ENCODE data around the gene DFFA. TPM values are rescaled to one million over a fixed set of nuclear protein-coding genes. Genes with fewer than 3 reads are reported as not detected.
"Not testable (repeated sequence)": the region's sequence is repeated elsewhere in the genome, so short reads cannot be mapped to it uniquely, and the experiment has no call there.

Gene DFFA
- total RNA-seq, 1 donor from 2014 or later: 39.0 TPM

- peaks cover 43% of the 10 kb centered on the region for H3K4me1 Mint-ChIP-seq
- intact Hi-C loops (cut with micrococcal nuclease): loop anchor here (5.0 kb wide), 1 partner anchor 47 kb away; no protein-coding TSS in a partner anchor
- H3K4me3 Mint-ChIP-seq: no peak overlapping the region
- no peak for ATAC-seq (ENCODE audit: low read depth)
- peaks cover 9% of the 10 kb centered on the region for H3K36me3 Mint-ChIP-seq (ENCODE audit: low read depth)
- H3K27ac Mint-ChIP-seq: no peak overlapping the region
- TF ChIP-seq CTCF (IDR thresholded peaks at IDR 0.05): no peak
- ChIA-PET CTCF (interaction anchor here (6.8 kb wide), 1 partner anchor 16 kb away, joined by 50 read pairs; no protein-coding TSS in a partner anchor), POLR2A (interaction anchor here (1.1 to 1.4 kb wide), 2 partner anchors 10 to 1400 kb away, joined by 3 to 5 read pairs; no protein-coding TSS in a partner anchor)
- no peak for DNase-seq
- no peaks in the 10 kb centered on the region for H3K9me3 Mint-ChIP-seq
- no peaks in the 10 kb centered on the region for H3K27me3 Mint-ChIP-seq
Measured at GRCh38 chr1:10509809-10510509, 37.6 kb upstream of the DFFA start.

DNA sequence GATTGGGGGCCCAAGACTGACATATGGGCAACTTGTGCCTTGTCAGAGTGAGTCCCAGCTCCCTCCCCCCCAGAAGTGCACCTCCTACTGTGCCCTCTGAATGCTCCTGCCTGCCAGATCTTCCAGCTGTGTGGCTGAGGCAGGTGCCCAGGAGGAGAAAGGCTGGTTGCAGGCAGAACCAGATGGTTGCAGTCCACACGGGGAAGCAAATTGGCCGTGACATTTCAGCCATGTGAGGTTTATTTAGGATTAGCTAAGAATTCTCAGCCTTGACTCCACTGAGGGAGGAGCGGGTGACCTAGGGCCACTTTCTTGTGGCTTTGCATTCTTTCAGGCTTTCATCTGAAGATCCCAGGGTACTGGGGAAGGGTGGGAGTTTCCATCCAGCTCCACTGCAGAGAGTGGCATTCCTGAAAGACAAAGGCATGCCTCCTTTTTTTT, 36.2 kb upstream of the DFFA start:
- intact Hi-C loops (cut with micrococcal nuclease): no loop called here
- DNase-seq (no peak), ATAC-seq (ENCODE audit: low read depth) (no peak)
- Mint-ChIP-seq H3K9me3 (no peaks in the 10 kb centered on the region), H3K4me3 (no peak overlapping the region), H3K4me1 (peaks cover 38% of the 10 kb centered on the region), H3K27ac (no peak overlapping the region), H3K36me3 (ENCODE audit: low read depth) (peaks cover 9% of the 10 kb centered on the region), H3K27me3 (no peaks in the 10 kb centered on the region)
- no peak for TF ChIP-seq CTCF (IDR thresholded peaks at IDR 0.05)
- ChIA-PET CTCF (interaction anchor here (1.4 to 6.8 kb wide), 3 partner anchors 11 to 29 kb away, joined by 3 to 50 read pairs (median 14); no protein-coding TSS in a partner anchor), POLR2A (no interaction called here)

GRCh38 chr1:10507111-10507879, 35.0 kb upstream of the DFFA start:
- POLR2A ChIA-PET: interaction anchor here (0.5 to 1.2 kb wide), 2 partner anchors 12 to 51 kb away, joined by 4 read pairs; no protein-coding TSS in a partner anchor
- no peak overlapping the region for H3K27ac Mint-ChIP-seq

GRCh38 chr1:10506677-10507047, 34.3 kb upstream of the DFFA start:
- no peak for DNase-seq
- no peak overlapping the region for H3K27ac Mint-ChIP-seq
- no peaks in the 10 kb centered on the region for H3K9me3 Mint-ChIP-seq
- no peak for ATAC-seq (ENCODE audit: low read depth)
- peaks cover 36% of the 10 kb centered on the region for H3K4me1 Mint-ChIP-seq
- no peaks in the 10 kb centered on the region for H3K27me3 Mint-ChIP-seq
- no peak overlapping the region for H3K4me3 Mint-ChIP-seq
- TF ChIP-seq CTCF (IDR thresholded peaks at IDR 0.05): no peak
- CTCF ChIA-PET: interaction anchor here (1.0 to 6.8 kb wide), 5 partner anchors 9 to 435 kb away, joined by 3 to 50 read pairs (median 8); no protein-coding TSS in a partner anchor
- peaks cover 4% of the 10 kb centered on the region for H3K36me3 Mint-ChIP-seq (ENCODE audit: low read depth)
- POLR2A ChIA-PET: interaction anchor here (0.5 to 1.2 kb wide), 2 partner anchors 11 to 52 kb away, joined by 4 read pairs; no protein-coding TSS in a partner anchor
- intact Hi-C loops (cut with micrococcal nuclease): loop anchor here (1.0 kb wide), 4 partner anchors 11 to 436 kb away; no protein-coding TSS in a partner anchor

More at GRCh38 chr1:10507111-10507879, 35.0 kb upstream of the DFFA start:
- Mint-ChIP-seq H3K4me1 (peaks cover 38% of the 10 kb centered on the region), H3K27me3 (no peaks in the 10 kb centered on the region), H3K9me3 (no peaks in the 10 kb centered on the region), H3K36me3 (ENCODE audit: low read depth) (peaks cover 7% of the 10 kb centered on the region), H3K4me3 (peak overlapping the region; percentile 44)
- ATAC-seq (ENCODE audit: low read depth): peak; percentile 67
- intact Hi-C loops (cut with micrococcal nuclease): loop anchor here (1.0 kb wide), 4 partner anchors 12 to 435 kb away; no protein-coding TSS in a partner anchor
- CTCF ChIA-PET: interaction anchor here (0.6 to 6.8 kb wide), 13 partner anchors 9 to 734 kb away, joined by 3 to 50 read pairs (median 3); no protein-coding TSS in a partner anchor
- no peak for DNase-seq
- no peak for TF ChIP-seq CTCF (IDR thresholded peaks at IDR 0.05)

GRCh38 chr1:10506046-10506676, 33.8 kb upstream of the DFFA start:
- H3K4me1 Mint-ChIP-seq: peaks cover 31% of the 10 kb centered on the region

More at GRCh38 chr1:10506046-10506676, 33.8 kb upstream of the DFFA start:
- ATAC-seq (ENCODE audit: low read depth); DNase-seq; POLR2A ChIA-PET; H3K9me3 Mint-ChIP-seq; intact Hi-C loops (cut with micrococcal nuclease); H3K27me3 Mint-ChIP-seq; H3K27ac Mint-ChIP-seq; H3K4me3 Mint-ChIP-seq; H3K36me3 Mint-ChIP-seq (ENCODE audit: low read depth): not testable (repeated sequence)
- CTCF ChIA-PET: interaction anchor here (1.0 to 6.8 kb wide), 5 partner anchors 8 to 436 kb away, joined by 3 to 50 read pairs (median 8); no protein-coding TSS in a partner anchor

Data from activated B cell treated with CpG ODN at 0.5 μM for 24 hours (primary cell).